ENCODE measurements around the gene KL.

KL gene

GRCh38 chr13:33003458-33004019, 12.7 kb upstream of the KL start:
- no peak for DNase-seq (ENCODE audit: extremely low read depth in 1 of 2, low read depth in 1 of 2)

DNA sequence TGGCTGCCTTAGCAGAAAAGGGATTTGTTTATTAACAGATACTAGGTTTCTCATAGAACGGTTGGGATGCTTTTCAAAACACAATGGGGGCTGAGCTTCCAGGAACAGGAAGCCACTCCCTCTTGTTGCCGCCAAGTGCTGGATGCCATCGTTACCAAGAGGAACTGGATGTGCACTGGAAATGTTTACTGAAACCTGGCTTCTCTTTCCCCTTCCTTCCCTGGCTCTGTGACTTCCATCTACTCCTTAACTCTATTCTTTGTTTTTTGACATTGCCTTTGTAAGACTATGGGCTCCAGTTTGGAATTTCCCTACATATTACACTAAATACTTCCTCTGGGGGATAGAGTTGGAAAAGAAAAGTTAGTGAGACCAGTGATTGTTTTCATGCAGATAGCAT, 11.7 kb upstream of the KL start:
- DNase-seq (ENCODE audit: extremely low read depth in 1 of 2, low read depth in 1 of 2): no peak

GRCh38 chr13:33006134-33006533, 10.1 kb upstream of the KL start:
- no peak for DNase-seq (ENCODE audit: extremely low read depth in 1 of 2, low read depth in 1 of 2)

DNA sequence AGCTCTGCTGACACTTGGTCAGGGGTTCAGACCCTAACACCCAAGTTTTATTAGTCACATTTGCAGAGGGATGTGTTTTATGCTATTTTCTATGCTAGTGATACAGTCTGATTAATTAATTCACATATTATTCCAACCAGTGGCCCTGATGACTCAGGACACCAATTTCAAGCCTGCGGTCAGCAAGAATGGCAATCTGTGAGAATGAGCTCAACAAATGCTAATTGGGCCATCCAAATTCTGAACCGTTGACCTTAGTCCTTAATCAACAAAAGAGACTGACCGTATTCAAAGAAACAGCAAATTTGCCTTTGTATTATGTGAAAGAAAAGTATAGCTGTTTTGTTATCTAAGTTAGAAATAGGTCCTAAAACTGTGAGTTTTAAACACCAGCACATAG, 9.6 kb upstream of the KL start:
- no peak for DNase-seq (ENCODE audit: extremely low read depth in 1 of 2, low read depth in 1 of 2)

DNA sequence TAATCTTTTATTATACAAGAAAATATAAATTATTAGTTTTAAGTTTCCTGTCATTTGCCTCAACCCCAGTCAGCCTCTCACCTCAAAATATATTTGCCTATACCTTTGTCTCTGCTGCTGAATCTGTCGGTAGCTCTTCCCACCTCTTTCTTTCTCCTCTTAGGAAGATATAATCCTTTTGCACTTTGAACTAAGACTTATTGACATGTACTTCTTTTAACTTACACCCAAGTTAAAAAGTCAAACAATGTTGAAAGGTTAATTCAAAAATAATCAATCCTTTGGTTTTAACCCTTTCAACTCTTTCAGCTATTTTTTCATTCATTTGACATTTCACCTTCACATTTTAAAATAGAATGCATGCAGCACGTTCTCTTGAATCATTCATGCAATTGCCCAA, 9.0 kb upstream of the KL start:
- DNase-seq (ENCODE audit: extremely low read depth in 1 of 2, low read depth in 1 of 2): no peak

- DNase-seq (ENCODE audit: extremely low read depth in 1 of 2, low read depth in 1 of 2): no peak
Observed at GRCh38 chr13:33007950-33008349, 8.3 kb upstream of the KL start.

DNA sequence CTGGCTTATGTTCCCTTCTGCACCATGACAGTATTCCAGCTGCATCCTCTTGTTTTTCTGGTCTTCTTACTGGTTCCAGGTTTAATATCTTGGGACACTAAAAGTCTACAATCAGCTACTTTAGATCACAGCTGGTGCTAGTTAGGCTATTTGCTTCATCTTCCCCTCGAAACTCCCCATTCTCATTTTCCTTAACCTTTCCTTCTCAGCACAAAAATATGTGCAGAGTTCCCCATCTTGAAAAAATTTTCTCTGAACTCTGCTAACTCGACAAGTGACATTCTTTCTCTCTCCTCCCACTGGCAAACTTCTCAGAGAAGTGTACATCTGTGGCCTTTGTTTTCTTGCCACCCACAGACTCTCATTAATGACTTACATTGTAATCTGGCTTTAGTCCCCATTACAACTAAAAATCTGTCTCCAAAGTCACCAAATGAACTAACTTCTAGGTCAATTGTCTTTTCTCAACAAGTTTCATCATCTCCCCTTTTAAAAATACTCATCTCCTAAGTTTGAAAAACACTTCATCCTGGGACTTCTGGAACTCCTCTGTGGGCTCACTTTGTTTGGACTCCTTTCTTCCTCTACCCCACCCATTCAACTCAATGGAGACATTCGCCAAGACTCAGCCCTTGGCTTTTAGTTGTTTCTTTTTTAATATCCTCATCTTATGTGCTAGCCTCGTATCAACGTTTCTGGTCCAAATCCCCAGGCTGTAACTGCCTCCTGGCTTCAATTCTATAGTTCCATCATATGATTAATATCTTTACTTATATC, 7.1 kb upstream of the KL start:
- no peak for DNase-seq (ENCODE audit: extremely low read depth in 1 of 2, low read depth in 1 of 2)

- DNase-seq (ENCODE audit: extremely low read depth in 1 of 2, low read depth in 1 of 2): no peak
Observed at GRCh38 chr13:33011828-33012470, 4.3 kb upstream of the KL start.

DNA sequence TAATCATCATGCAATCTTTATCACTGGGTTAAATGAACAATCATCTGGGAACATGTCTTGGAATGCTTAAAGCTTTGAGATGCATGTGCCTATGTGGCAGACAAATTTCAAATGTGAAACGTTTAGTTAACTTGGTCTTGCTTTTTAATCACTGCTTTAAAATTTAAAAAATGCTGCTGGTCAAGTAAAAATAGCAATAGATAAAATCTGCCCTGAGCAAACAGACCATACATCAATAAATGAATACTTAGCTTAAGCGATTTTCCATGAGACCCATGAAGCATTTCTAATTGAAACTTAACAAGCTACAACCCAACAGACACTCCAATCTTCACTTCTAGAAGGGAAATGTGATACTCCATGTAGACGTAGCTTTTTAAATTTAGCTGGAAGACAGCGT, 1.9 kb upstream of the KL start:
- DNase-seq (ENCODE audit: extremely low read depth in 1 of 2, low read depth in 1 of 2): no peak

GRCh38 chr13:33015241-33015668, 968 bp upstream of the KL start:
- DNase-seq (ENCODE audit: extremely low read depth in 1 of 2, low read depth in 1 of 2): no peak

GRCh38 chr13:33015791-33016323, 366 bp upstream of the KL start:
- DNase-seq (ENCODE audit: extremely low read depth in 1 of 2, low read depth in 1 of 2): no peak

- DNase-seq (ENCODE audit: extremely low read depth in 1 of 2, low read depth in 1 of 2): peak in 1 of 2 donors; percentile 42
Observed at GRCh38 chr13:33017323-33017929, 1.2 kb downstream of the KL start.

DNA sequence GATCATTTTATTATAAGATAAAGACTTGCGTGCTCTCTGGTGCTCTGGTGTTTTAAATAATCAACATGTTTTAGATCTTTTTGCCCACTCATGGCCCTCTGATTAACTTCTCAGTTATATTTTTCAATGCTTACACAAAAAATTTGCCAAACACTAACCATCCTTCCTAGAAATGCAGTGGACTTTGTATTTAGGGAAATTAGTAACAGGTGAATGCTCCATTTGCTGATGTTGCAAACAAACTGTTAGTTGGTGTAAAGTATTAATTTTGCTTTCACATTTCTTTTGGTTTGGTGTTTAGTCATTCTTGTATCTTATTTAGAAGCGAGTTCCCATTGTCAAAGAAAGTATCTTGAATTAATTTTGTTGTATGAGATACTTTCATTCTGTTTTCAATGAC, 2.7 kb downstream of the KL start:
- no peak for DNase-seq (ENCODE audit: extremely low read depth in 1 of 2, low read depth in 1 of 2)

- no peak for DNase-seq (ENCODE audit: extremely low read depth in 1 of 2, low read depth in 1 of 2)
Observed at GRCh38 chr13:33022986-33023385, 6.8 kb downstream of the KL start.

GRCh38 chr13:33025220-33025744, 9.1 kb downstream of the KL start:
- no peak for DNase-seq (ENCODE audit: extremely low read depth in 1 of 2, low read depth in 1 of 2)

DNA sequence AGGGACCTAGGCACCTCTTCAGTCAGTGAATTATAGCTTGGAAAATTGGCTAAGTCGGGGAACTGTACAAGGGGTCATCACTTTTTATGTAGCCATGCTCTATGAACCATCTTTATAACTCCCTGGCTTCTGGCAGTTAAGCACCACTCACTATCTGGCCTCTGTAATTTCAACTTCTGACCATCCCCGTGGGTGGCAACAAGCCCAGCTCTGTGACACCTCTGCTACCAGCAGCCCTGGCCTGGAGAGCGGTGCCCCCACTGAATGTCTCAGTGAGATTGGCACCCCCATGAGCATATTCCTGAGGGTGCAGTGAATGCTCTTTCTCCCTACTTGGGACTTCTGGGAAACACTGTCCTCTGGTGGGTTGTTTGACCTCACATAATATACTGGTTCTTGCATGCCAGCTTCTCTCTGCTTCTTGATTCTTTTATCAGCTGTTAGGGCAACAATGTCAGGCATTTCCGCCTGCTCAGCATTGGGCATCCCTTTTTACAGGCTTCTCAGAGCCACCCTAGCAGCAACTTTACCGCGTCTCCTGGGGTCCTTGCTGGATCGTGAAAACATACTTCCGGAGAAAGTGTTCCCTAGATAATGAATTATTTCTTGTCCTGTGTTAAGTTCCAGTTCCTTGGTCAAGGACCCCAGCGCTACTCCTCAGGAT, 10.4 kb downstream of the KL start:
- no peak for DNase-seq (ENCODE audit: extremely low read depth in 1 of 2, low read depth in 1 of 2)

- no peak for DNase-seq (ENCODE audit: extremely low read depth in 1 of 2, low read depth in 1 of 2)
Observed at GRCh38 chr13:33028620-33029019, 12.4 kb downstream of the KL start.

DNA sequence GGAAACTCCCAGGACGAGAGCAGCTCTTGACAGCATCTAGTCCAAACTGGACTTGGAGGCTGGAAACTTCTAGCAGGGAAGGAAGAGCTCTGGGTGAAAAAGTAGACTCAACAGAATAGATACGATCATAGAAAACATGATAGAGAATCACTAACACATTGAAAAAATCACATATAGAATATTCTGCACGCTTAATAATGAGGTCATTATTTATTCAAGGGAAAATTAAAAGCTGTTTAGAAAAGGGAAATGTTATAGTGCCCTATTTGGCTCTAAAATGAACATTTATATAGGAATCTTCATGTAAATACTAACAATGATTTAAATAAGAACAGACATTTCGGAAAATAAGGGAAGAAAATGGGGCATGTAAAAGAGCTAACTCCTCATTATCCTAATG, 15.1 kb downstream of the KL start:
- no peak for DNase-seq (ENCODE audit: extremely low read depth in 1 of 2, low read depth in 1 of 2)

- no peak for DNase-seq (ENCODE audit: extremely low read depth in 1 of 2, low read depth in 1 of 2)
Observed at GRCh38 chr13:33032037-33032625, 15.9 kb downstream of the KL start.

DNA sequence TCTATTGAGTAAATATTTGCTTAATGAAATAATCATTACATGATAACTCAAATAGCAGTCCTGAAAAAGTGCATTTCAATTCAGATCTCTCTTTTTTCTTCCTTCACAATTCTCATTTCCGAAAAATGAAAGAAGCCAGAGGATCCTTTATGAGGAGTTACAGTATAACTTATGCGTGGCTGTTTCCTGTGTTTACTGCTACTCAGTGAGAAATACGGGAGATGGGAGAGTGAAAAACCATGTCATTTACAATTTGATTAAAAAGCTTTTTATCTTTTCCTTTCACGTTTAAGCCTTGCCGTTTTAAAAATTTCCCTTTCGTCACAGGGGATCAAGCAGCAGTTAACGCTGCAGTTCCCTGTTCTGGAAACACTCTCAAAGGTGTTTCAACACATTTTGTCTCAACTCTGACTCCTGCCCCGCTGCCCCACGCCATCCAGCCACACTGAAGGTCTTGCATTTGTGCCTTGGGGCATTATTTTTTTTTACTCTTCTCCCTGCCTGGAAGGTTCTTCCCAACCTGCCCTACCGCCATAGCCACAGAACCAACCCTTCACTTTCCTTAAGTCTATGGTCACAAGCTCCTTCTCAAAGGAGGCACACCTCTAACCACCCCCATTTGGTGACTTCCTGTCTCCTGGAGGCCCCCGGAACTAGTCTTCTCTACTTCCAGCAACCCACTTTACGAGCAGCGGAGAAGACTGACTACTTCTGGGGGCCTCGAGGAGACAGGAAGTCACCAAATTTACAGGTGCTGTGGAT, 17.0 kb downstream of the KL start:
- no peak for DNase-seq (ENCODE audit: extremely low read depth in 1 of 2, low read depth in 1 of 2)

Data from stimulated activated CD8-positive, alpha-beta memory T cell treated with anti-CD3 and anti-CD28 coated beads, Interleukin-7, amount 100 ng/mL, for 48 hours (primary cell).